SKM-1 (cell line): ENCODE measurements around the gene OOEP.
"Not testable (repeated sequence)": the region's sequence is repeated elsewhere in the genome, so short reads cannot be mapped to it uniquely, and the experiment has no call there.

Experiments used
- DNase-seq: peaks from one replicate; lab custom pipeline; 2025; ENCODE audit not compliant: unreplicated experiment; lab: John Stamatoyannopoulos, UW

OOEP gene

GRCh38 chr6:73369563-73369962 lies at the start of gene OOEP:
OOEP (minus strand) TSS chr6:73369897; CDS start chr6:73369792, 105 bp downstream.
- DNase-seq, result no peak

- DNase-seq, result no peak
These were observed 48.5 kb upstream of the OOEP start for GRCh38 chr6:73418081-73418741.

GRCh38 chr6:73413102-73413501 lies 43.4 kb upstream of the OOEP start:
- DNase-seq, result no peak

DNA sequence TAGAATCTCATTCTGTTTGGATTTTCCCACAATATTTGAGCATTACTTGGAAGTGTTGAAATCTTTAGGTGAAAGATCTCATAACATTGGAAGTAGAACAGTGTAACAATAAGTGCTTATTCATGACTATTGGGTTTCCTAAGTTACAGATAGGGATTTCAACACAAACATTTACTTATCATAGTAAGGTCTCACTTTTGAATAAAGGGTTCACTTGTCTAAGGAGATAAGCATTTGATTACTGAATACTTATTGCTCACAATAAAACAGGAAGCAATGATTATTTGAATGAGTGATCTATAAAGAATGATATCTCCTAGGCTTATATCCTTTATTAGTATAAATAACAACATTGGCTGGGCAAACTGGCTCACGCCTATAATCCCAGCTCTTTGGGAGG lies 39.7 kb upstream of the OOEP start:
- DNase-seq, result no peak

GRCh38 chr6:73400656-73401055 lies 31.0 kb upstream of the OOEP start:
- no peak for DNase-seq

GRCh38 chr6:73395875-73396274 lies 26.2 kb upstream of the OOEP start:
- DNase-seq, result no peak

DNA sequence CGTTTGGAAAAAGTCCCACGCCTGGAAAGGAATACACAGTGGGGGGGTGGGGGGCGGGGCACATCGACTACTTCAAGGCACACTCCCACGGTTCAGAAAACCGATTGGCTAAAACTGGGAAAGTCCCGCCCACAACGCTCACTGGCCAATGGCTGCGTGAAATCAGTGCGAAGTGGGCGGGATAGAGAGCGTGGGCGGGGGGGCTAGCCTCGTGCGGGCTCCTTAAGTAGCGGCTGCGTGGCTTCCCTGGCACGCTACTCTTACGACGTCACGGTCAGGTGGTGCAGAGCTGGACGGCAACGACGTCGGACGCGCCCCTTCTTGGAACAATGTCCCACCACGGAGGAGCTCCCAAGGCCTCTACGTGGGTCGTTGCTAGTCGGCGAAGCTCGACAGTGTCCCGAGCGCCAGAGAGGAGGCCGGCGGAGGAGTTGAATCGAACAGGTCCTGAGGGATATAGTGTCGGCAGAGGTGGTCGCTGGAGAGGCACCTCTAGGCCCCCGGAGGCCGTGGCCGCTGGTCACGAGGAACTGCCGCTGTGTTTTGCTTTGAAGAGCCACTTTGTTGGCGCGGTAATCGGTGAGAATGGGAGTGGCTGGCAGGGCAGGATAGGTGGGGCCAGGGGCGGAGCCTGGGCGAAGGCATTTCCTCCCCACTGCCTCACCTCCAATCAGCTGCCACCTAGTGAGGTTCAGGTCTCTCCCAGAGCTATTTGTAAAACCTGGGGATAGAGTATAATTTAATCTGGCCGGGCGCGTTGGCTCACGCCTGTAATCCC lies 25.1 kb upstream of the OOEP start, which contains the start of gene DDX43:
Gene DDX43, plus strand, starts transcription at position 252 of the 778 bp plus-strand sequence. Its CDS starts 78 bp downstream, at position 330.
- peak; percentile 49 for DNase-seq

DNA sequence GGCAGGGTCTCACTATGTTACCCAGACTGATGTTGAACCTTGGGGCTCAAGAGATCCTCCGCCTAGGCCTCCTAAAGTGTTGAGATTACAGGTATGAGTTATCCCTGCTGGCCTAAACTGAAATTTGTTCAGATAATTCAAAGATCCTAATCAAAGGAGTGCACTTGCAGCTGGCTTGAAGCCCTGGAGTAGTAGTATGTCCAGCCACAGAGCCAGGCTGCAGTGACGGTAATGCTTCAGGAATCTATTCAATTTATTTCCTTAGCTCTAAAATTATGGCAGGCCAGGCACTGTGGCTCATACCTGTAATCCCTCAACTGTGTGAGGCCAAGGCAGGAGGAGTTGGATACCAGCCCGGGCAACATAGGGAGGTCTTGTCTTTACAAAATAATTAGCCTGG lies 23.6 kb upstream of the OOEP start:
- DNase-seq, result no peak

DNA sequence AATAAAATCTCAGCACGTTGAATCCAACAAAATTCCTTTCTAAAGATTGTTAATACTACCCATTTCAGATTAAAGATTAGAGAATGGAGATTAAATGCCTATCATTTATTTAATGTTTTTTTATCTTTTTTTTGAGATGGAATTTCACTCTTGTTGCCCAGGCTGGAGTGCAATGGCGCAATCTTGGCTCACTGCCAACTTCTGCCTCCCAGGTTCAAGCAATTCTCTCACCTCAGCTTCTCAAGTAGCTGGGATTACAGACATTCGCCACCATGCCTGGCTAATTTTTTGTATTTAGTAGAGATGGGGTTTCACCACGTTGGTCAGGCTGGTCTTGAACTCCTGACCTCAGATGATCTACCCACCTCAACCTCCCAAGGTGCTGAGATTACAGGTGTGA lies 22.5 kb upstream of the OOEP start:
- DNase-seq, result not testable (repeated sequence)

GRCh38 chr6:73391675-73392074 lies 22.0 kb upstream of the OOEP start:
- no peak for DNase-seq

- DNase-seq, result no peak
These were observed 20.2 kb upstream of the OOEP start for GRCh38 chr6:73389854-73390253.

DNA sequence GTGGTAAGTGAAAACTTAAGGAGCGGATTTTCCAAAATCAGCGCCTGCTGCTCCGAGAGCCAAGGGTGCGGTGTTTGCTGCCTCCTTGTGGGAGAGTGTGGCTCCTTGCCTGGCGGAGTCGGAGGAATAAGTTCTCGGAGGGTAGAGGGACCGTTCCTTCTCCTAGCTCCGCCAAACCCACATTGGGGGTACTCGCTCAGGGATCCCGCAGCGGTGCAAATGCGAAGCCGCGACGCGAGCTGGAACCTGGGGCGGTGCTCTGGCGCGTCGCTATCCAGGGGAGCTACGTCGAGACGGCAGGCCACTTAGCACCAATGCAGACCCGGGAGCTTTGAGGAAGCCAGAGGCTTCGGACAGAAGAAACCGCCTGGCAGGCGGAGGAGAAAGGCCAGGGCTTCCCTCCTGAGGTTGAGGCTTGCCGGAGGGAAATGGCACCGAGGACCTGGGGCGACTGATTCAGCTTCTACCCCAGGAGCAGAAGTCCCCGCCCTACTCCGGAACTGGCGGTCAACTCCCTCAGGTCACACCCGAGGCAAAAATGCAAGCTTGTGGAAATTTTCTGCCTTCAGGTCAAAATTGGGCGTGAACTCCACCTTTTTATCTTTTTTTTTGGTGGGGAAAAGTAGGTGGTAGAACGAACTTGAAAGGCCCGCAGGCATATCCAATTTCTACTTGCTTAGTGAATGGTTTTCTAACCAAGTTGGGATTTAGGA lies 19.3 kb upstream of the OOEP start:
- DNase-seq, result peak; percentile 73

DNA sequence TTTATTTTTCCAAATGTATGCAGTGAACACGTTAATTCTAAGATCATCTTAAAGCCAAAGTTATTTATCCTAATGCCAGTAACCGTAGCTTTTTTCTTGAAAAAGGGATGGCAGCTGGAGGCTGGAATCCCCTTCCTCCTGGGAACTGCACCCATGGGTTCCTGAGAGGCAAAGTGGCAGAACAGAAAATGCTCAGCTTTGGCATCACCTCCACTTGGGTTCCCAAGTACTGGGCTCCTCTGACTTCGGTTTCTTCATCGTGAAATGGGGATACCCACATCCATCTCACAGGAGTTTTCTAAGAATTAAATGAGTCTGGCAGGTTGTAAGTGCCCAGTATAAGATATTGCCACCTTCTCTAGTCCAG lies 18.7 kb upstream of the OOEP start:
- DNase-seq, result no peak

DNA sequence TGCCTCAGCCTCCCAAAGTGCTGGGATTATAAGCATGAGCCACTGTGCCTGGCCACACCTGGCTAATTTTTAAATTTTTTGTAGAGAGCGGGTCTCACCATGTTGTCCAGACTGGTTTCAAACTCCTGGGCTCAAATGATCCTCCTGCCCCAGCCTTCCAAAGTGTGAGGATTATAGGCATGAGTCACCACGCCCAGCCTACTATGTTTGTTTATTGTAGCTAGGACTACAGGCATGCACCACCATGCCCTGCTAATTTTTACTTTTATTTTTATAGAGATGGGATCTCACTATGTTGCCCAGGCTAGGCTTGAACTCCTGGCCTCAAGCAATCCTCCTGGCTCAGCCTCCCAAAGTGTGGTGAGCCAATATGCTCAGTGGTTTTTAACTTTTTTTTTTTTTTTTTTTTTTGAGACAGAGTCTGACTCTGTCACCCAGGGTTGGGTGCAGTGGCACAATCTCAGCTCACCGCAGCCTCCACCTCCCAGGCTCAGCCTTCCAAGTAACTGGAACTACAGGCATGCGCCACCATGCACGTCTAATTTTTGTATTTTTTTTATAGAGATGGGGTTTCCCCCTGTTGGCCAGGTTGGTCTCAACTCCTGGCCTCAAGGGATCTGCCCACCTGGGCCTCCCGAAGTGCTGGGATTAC lies 12.9 kb upstream of the OOEP start:
- DNase-seq, result no peak

GRCh38 chr6:73381531-73381930 lies 11.8 kb upstream of the OOEP start:
- not testable (repeated sequence) for DNase-seq

DNA sequence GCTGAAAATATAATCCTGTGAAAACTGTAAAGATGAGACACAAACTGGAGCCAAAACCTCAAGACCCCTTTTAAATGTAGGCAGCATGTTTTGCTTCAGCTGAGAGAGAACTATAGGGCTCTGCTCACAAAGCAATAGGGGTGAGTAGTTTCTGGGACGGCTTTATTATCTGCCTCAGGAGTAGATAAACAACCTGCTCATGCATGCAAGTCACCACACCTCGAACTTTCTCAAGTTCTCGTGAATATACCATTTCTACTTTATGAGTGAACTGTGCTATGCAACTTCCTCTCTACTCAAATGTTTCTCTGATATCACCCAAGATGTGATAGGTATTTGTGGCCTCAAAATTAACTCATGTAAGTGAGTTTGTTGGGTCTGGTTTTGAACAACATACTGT lies 7.5 kb upstream of the OOEP start:
- no peak for DNase-seq

GRCh38 chr6:73375216-73375615 lies 5.5 kb upstream of the OOEP start:
- DNase-seq, result no peak

- DNase-seq, result no peak
These were observed 2.8 kb upstream of the OOEP start for GRCh38 chr6:73372516-73372915.

GRCh38 chr6:73371984-73372383 lies 2.3 kb upstream of the OOEP start:
- DNase-seq, result no peak

DNA sequence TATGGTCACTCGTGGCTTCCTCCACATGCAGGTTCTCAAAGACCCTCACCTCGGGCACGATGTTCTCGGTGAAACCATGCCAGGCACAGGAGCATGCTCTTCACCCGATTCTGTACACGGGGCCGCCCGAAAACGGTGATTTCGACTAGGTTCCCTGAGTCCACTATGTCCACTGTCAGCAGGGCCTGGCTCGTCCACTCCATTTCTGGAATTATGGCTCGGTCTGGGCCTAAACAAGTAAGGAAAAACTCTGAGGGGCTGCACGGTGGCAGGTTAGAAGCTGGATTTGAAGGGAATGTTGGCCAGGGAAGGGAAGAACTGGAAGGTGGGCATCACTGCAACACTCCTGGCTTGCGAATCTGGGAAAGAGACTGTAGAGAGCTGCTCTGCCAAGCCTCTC lies 540 bp downstream of the OOEP start:
- no peak for DNase-seq

DNA sequence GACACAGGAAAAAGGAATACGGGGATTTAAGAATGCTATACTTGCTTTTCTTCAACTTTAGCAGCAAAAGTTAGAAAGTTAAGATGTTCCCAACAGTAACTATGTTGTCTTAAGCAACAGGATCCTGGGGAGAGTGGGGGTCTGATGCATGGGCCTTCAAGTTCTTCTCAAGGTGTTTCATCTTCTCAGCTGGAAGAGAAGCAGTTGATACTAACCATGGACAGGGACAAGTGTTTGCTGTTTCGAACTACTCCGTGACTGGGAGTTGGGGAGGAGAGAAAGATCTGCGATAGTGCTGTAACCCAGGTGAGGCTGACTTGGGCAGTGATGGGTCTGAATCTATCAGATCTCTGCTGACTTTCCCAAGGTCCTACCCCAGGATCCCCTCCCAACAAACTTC lies 1.0 kb downstream of the OOEP start:
- DNase-seq, result no peak
